A673 (cell line): ENCODE results near the gene RUNX2. TPM values are rescaled to one million over a fixed set of nuclear protein-coding genes. Genes with fewer than 3 reads are reported as not detected.

Experiments
- BruUV-seq: library from RNA; stranded (reverse); fragments of 400-500 nt; replicated peaks from 2 replicates; lab custom pipeline; 2021; lab: Mats Ljungman, UMichigan
- CTCF ChIA-PET: fragments of 300-600 bp; sonication (Branson Sonifier 250); formaldehyde crosslinking; loops from one replicate; lab custom pipeline; 2022; ENCODE audit warnings: antibody characterized with exemption; lab: Charles Lee
- POLR2A ChIA-PET: fragments of 300-600 bp; sonication (Branson Sonifier 250); formaldehyde crosslinking; loops from one replicate; lab custom pipeline; 2022; ENCODE audit warnings: antibody characterized with exemption; ENCODE audit not compliant: low non-redundant PET; lab: Charles Lee
- DNase-seq: peaks from one replicate; pipeline ENCODE4 v3.0.0-alpha.2; 2015; ENCODE audit warnings: low spot score
- H3K27ac ChIP-seq: fragments of 200-600 bp; sonication (generic); 2 replicates; pipeline ENCODE4 v1.5.1; 2016; ENCODE audit warnings: mixed run types, low read depth, mild to moderate bottlenecking, mixed read lengths, antibody characterized with exemption, low read length; ENCODE audit not compliant: poor library complexity, severe bottlenecking
- H3K27me3 ChIP-seq: fragments of 200-600 bp; sonication (generic); replicated peaks from 2 replicates; pipeline ENCODE4 v1.6.1; 2017; ENCODE audit warnings: mixed run types, low read depth, mild to moderate bottlenecking, mixed read lengths, antibody characterized with exemption, low read length; ENCODE audit not compliant: insufficient read depth, poor library complexity
- H3K36me3 ChIP-seq: fragments of 200-600 bp; sonication (generic); 2 replicates; pipeline ENCODE4 v1.6.1; 2016; ENCODE audit warnings: mixed run types, mild to moderate bottlenecking, mixed read lengths, antibody characterized with exemption, low read length; ENCODE audit not compliant: insufficient read depth, poor library complexity, severe bottlenecking
- H3K4me1 ChIP-seq: fragments of 200-600 bp; sonication (generic); 2 replicates; pipeline ENCODE4 v1.6.1; 2017; ENCODE audit warnings: mixed run types, mild to moderate bottlenecking, mixed read lengths, antibody characterized with exemption, low read length; ENCODE audit not compliant: insufficient read depth, poor library complexity, severe bottlenecking
- H3K4me3 ChIP-seq: fragments of 200-600 bp; sonication (generic); 2 replicates; pipeline ENCODE4 v1.5.1; 2016; ENCODE audit warnings: low read depth, mixed run types, mild to moderate bottlenecking, mixed read lengths, low read length; ENCODE audit not compliant: poor library complexity, severe bottlenecking
- H3K9me3 ChIP-seq: fragments of 200-600 bp; sonication (generic); 2 replicates; pipeline ENCODE4 v1.6.1; 2016; ENCODE audit warnings: mixed run types, low read depth, mild to moderate bottlenecking, mixed read lengths, antibody characterized with exemption, low read length; ENCODE audit not compliant: poor library complexity, severe bottlenecking
- EZH2 ChIP-seq: fragments of 200-600 bp; sonication (generic); IDR thresholded peaks from 2 replicates; pipeline ENCODE4 v1.6.1; 2017; ENCODE audit warnings: borderline replicate concordance, low read depth, mild to moderate bottlenecking, mixed read lengths, antibody characterized with exemption, low read length; ENCODE audit not compliant: poor library complexity, severe bottlenecking
- intact Hi-C: fragments of 100-400 bp; cut with micrococcal nuclease; formaldehyde crosslinking; loops from one replicate; pipeline ENCODE4 v1.10.0; 2022; ENCODE audit not compliant: unreplicated experiment
- total RNA-seq: library from RNA; stranded (reverse); gene quantifications from 2 replicates; pipeline ENCODE4 v1.2.3, GENCODE V29; 2021
- TF ChIP-seq, protein P1 (sequence below): fragments of 300-800, 200-600 bp; sonication (generic); conservative IDR thresholded peaks from 2 replicates; pipeline ENCODE4 v1.5.1; 2017; ENCODE audit warnings: low read depth, mild to moderate bottlenecking, antibody characterized with exemption, low read length, moderate library complexity, mixed read lengths

RUNX2 gene
- total RNA-seq, 1 experiment from 2014 or later: 4.9 TPM

DNA sequence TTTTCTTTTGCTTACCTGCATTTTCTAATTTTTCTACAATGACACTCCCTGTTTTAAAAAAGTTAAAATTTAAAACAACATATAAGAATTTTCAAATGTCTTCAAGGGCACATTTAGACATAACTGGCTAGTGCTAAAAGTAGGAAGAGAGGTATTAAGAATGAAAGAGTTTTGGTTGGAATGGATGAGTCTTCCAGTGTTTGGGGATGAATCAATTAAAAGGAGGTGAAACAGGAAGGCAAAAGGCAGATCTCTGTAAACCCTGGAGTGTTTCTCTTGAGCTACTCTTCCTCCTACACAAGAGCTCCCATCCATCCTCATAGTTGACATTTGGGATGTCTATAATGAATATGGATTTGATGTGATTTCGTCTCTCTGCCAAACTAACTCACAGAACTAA lies 288.1 kb downstream of the RUNX2 start:
- no peak overlapping the region for H3K27ac ChIP-seq
- ChIA-PET POLR2A (interaction anchor here (0.6 kb wide), 1 partner anchor 209 kb away, joined by 4 read pairs; no protein-coding TSS in a partner anchor), CTCF (no interaction called here)
- H3K9me3 ChIP-seq: no peaks in the 10 kb centered on the region
- TF ChIP-seq EZH2: no peak
- TF ChIP-seq, protein P1, sequence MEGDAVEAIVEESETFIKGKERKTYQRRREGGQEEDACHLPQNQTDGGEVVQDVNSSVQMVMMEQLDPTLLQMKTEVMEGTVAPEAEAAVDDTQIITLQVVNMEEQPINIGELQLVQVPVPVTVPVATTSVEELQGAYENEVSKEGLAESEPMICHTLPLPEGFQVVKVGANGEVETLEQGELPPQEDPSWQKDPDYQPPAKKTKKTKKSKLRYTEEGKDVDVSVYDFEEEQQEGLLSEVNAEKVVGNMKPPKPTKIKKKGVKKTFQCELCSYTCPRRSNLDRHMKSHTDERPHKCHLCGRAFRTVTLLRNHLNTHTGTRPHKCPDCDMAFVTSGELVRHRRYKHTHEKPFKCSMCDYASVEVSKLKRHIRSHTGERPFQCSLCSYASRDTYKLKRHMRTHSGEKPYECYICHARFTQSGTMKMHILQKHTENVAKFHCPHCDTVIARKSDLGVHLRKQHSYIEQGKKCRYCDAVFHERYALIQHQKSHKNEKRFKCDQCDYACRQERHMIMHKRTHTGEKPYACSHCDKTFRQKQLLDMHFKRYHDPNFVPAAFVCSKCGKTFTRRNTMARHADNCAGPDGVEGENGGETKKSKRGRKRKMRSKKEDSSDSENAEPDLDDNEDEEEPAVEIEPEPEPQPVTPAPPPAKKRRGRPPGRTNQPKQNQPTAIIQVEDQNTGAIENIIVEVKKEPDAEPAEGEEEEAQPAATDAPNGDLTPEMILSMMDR: no peak
- no TSS peak for BruUV-seq
- H3K27me3 ChIP-seq: no peaks in the 10 kb centered on the region
- DNase-seq: no peak
- H3K36me3 ChIP-seq: no peaks in the 10 kb centered on the region
- intact Hi-C loops: no loop called here
- H3K4me3 ChIP-seq: no peak overlapping the region
- no peaks in the 10 kb centered on the region for H3K4me1 ChIP-seq

DNA sequence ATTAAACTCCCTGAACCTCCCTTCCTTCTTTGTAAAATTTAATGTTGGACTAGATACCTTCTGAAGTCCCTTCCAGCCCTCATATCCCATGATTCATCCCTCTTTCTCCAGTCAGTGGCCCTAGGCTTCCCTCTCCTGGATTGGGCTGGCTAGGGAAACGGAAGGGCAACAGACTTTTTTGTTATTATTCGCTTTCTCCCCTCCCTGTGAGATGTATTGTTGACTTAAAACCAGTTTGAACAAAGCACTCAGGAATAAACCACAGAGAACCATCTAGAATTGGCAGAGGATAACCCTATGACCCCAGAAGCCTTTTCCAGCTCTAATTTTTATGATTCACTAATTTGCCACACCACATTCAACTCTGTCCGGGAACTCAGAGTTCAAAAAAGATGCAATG lies 289.3 kb downstream of the RUNX2 start:
- no peak overlapping the region for H3K27ac ChIP-seq
- CTCF ChIA-PET: no interaction called here
- no peaks in the 10 kb centered on the region for H3K4me1 ChIP-seq
- no TSS peak for BruUV-seq
- no peak for DNase-seq
- intact Hi-C loops: no loop called here
- no peak for TF ChIP-seq EZH2
- TF ChIP-seq, protein P1: no peak
- no peaks in the 10 kb centered on the region for H3K9me3 ChIP-seq
- POLR2A ChIA-PET: no interaction called here
- H3K27me3 ChIP-seq: no peaks in the 10 kb centered on the region
- no peak overlapping the region for H3K4me3 ChIP-seq
- H3K36me3 ChIP-seq: no peaks in the 10 kb centered on the region

DNA sequence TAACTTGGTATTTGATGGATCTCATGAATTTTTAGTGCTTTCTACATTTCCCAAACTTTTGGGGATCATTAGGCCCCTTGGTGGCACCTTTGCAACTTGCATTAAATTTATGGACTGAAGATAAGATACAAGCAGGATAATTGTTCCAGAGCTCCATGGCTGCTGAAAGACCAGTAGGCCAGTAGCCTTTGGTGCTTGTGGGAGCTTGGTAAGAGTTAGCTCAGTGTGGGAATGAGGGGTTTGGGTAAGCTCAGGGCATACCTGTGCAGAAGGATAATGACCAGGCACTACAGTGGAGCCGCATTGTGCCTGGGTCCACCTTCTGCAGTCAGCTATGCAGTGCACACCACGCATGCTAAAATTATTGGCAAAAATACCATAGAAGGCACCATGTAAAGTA lies 290.1 kb downstream of the RUNX2 start:
- TF ChIP-seq, protein P1: no peak
- TF ChIP-seq EZH2: no peak
- H3K36me3 ChIP-seq: no peaks in the 10 kb centered on the region
- H3K27ac ChIP-seq: no peak overlapping the region
- H3K27me3 ChIP-seq: no peaks in the 10 kb centered on the region
- CTCF ChIA-PET: no interaction called here
- BruUV-seq: no TSS peak
- DNase-seq: no peak
- H3K9me3 ChIP-seq: no peaks in the 10 kb centered on the region
- intact Hi-C loops: no loop called here
- no peaks in the 10 kb centered on the region for H3K4me1 ChIP-seq
- POLR2A ChIA-PET: no interaction called here
- H3K4me3 ChIP-seq: no peak overlapping the region
